ENCODE measurements around the gene MAP3K12.

The MAP3K12 gene

DNA sequence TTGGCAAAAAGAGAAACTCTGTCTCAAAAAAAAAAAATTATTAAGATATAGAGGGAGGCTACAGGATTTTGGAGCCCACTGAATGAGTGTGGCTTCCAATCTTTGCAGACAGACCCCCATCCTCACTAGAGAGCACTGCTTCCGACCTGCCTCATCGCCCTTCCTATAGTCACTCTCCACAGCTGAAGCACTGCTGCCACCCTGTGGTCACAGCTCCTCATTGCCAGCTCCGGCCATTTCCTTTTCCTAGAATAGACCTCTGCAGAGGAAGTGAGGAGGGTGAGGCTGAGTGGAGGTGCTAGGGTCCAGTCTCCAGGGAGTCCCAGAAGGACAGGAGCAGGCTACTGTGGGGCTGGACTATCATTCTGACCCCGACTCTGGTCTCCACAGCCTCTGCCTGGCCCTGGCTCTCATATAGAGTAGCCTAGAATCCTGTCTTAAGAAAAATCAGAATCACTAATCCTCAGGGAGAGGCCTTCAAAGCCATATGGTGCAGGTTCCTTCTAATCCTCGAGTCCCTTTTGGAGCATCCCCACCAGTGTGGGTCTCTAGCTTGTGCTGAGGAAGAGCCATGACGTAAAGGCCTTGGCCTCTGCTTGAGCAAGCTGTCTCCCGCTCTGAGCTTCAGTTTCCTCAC, 9.4 kb upstream of the MAP3K12 start:
- peak; percentile 93 for DNase-seq (ENCODE audit: low spot score)

- no peak for DNase-seq (ENCODE audit: low spot score)
These were observed 8.3 kb upstream of the MAP3K12 start for GRCh38 chr12:53507603-53507885.

DNA sequence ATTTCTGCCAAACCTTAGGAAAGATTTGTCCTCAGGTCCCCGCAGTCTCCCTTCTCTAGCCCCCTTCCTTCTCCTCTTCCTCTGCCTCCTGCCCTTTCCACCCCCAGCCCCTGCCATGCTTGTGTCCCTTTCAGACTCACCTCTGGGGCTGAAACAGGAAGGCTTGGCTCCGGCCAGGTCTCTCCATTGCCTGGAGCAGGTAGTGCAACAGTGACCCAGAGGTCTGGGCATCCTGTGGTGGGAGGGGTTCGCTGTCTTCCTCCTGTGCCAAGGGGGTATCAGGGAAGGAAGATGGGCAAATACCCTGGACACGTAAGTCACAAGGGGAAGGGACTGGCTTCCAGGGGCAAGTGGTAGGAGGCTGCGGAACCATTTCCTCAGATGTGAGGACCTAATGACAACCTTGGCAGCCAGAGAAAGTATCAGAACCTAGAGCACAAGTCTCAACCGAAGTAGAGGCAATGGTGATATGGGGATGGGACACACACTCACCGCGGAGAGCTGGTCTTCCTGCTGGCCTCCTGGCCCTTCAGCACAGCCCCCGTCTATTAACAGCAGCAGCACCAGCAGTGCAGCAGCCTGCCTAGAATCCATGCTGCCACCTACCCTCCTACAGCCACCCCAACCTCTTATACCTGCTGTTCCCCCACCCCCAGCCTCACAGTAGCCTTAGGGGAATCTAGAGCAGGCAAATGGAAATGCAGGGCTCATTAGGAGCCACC, 7.8 kb upstream of the MAP3K12 start, which contains the start of gene NPFF:
NPFF (minus strand) TSS at position 604 of the 722 bp plus-strand sequence; CDS start at position 594, 10 bp downstream.
- no peak for DNase-seq (ENCODE audit: low spot score)

- no peak for DNase-seq (ENCODE audit: low spot score)
These were observed 7.2 kb upstream of the MAP3K12 start for GRCh38 chr12:53506450-53506785.

- no peak for DNase-seq (ENCODE audit: low spot score)
These were observed 6.5 kb upstream of the MAP3K12 start for GRCh38 chr12:53505555-53506449.

DNA sequence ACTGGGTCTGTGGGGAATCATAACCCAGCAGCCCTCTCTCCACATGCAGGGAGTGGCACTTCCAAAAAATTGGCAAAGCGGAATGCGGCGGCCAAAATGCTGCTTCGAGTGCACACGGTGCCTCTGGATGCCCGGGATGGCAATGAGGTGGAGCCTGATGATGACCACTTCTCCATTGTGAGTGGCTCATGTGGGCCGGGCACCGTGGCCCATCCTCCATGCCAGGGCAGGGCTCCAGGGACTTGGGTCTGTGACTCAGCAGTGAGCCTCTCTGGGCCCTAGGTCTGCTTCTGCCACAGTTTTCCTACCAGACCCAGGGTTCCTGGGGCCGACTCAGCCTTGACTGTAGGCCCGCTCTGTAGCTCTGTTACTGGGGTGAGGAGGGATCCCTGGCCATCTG, 5.8 kb upstream of the MAP3K12 start:
- no peak for DNase-seq (ENCODE audit: low spot score)

GRCh38 chr12:53504004-53504920, 5.0 kb upstream of the MAP3K12 start:
- no peak for DNase-seq (ENCODE audit: low spot score)

DNA sequence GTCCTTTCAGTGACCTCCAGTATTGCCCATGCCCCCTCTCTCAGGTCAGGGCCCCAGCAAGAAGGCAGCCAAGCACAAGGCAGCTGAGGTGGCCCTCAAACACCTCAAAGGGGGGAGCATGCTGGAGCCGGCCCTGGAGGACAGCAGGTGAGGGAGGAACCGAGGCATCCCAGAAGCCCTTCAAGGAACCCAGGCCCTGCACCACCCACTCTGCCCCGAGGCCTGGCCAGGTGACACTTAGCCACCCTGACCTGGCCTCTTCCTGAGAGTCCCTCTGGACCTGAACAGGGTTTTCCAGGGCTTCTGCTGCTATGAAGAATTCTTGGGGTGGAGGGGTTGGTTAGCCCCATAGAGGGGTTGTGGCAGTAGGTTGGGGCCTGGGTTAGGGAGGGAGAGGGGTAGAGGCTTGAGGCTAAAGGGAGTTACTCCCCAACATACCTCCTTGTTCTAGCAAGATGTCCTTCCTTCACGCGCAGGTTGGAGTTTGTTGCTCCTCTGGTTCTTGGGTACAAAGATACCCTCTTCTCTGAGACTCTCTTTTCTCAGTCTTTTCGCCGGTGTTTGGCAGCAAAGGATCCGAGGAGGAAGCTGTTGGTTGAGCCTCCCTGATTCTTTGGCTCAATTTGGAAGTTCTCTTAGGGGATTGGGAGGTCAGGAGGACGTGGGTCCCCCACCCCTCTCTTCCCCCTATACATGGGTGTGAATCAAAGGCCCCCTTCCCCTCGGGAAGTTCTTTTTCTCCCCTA, 3.9 kb upstream of the MAP3K12 start:
- DNase-seq (ENCODE audit: low spot score) = no peak

DNA sequence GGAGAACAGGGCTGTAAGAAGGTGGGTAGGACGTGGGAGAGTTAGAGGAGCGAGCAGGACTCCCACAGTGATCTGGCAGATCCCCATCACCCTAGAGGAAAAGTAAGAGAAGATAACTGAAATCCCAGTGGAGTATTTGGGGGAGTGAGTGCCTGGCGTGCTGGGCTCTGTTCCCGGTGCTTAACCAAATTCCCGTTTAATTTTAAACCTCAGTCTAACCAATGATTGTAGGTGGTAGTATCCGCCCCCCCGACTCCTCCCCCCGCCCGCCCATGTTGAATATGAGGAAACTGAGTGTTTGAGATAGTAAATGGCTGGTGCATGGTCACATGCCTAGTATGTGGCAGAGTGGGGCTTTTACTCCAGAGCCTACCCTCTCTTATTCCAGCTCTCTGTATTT, 3.1 kb upstream of the MAP3K12 start:
- no peak for DNase-seq (ENCODE audit: low spot score)

DNA sequence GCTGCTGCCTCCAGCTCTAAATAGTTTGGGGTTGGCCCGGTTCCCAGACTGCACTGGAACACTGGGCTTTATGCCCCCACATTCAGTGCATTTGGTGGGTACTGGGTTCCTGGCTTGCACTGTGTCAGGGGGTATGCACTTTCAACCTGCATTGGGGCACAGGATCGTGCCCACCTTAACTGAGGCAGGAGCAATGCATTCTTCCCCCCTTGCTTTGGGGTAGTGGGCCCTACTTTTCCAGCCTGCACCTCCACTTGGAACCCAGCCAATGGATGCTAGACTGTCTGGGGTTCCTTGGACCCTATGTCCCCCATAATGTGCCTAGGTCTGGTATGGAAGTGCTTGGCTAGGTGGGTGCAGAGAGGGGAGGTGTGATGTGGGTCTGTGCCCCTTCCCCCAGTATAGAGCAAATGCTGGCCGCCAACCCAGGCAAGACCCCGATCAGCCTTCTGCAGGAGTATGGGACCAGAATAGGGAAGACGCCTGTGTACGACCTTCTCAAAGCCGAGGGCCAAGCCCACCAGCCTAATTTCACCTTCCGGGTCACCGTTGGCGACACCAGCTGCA, 2.4 kb upstream of the MAP3K12 start:
- no peak for DNase-seq (ENCODE audit: low spot score)

DNA sequence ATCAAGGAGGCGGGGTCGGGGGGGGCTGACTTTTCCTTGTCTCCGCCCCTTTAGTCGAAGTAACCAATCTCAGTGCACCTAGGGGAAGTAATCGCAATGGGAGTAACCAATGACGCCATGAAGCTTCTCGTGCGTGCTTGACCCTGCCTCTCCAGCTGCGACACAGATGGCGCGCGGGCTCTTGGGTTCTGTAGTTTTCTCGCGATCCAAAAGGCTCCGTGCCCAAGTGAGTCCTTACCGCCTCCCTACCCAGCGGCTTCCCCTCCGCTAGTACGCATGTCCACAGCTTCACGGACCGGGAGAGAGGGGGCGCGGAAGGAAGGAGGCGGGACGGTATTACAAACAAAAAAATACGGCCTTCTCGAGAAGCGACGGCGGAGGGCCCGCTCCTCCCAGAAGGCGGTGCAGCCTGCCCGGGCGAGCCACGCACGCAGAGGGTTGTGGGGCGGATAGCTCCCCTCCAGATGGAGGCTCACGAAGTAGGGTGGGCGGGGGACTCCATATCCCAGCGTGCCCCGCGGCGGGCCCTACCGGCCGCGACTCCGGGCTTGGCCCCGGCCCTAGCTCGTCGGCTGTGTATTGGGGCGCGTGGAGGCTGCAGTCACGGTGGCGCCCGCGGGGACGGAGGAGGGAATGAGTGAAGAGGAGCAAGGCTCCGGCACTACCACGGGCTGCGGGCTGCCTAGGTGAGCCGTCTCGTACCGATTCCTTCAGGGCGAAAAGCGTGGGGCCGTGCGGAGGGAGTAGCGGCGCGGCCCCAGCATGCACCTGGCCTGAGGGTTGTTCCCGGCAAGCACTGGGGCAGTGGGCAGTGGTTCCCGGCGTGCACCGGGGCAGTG, 1.7 kb upstream of the MAP3K12 start, which contains the start of gene TARBP2:
TARBP2 (plus strand) TSS at position 508 of the 839 bp plus-strand sequence; CDS start at position 634, 126 bp downstream.
- peak; percentile 100 for DNase-seq (ENCODE audit: low spot score)

GRCh38 chr12:53500142-53500775, 1.0 kb upstream of the MAP3K12 start:
- peak; percentile 52 for DNase-seq (ENCODE audit: low spot score)

DNA sequence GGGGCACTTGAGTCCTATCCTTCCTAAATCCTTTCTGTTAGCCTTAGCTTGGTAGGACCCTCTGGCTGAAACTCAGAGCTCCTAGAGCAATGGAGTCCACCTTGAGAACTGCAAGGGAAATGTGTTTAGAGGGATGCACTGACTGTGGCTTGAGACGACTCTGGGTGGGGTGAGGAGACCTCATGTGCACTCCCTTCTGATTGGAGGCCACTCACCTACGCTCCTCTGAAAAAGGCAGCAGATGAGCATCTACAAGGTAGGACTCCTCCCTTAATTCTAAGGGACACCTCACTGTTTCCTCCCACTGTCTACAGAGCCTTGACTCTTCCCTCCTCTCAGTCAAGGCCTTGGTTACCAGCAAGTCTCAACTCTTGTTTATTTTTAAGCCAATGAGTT, 1.0 kb downstream of the MAP3K12 start:
- no peak for DNase-seq (ENCODE audit: low spot score)

DNA sequence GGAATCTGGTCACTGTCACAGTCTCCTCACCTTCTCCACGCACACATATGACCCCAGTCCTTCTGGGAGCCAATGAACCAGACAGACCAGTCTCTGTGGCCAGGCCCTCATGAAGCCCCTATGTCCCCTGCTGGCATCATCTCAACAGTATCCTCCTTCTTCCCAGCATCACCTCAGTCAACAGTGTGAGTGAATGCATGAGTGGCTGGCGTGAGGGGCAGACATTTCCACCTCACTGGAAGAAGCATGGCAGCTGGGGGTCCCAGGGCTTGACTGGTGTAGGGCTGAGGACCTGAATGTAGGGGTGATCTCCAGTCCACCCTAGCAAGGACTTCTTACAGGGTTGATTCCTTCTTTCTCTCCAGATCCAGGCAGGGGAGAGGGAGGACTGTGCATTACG, 1.8 kb downstream of the MAP3K12 start:
- no peak for DNase-seq (ENCODE audit: low spot score)

GRCh38 chr12:53496752-53497032, 2.6 kb downstream of the MAP3K12 start:
- no peak for DNase-seq (ENCODE audit: low spot score)

- DNase-seq (ENCODE audit: low spot score) = peak; percentile 64
These were observed 3.1 kb downstream of the MAP3K12 start for GRCh38 chr12:53495903-53496751.

DNA sequence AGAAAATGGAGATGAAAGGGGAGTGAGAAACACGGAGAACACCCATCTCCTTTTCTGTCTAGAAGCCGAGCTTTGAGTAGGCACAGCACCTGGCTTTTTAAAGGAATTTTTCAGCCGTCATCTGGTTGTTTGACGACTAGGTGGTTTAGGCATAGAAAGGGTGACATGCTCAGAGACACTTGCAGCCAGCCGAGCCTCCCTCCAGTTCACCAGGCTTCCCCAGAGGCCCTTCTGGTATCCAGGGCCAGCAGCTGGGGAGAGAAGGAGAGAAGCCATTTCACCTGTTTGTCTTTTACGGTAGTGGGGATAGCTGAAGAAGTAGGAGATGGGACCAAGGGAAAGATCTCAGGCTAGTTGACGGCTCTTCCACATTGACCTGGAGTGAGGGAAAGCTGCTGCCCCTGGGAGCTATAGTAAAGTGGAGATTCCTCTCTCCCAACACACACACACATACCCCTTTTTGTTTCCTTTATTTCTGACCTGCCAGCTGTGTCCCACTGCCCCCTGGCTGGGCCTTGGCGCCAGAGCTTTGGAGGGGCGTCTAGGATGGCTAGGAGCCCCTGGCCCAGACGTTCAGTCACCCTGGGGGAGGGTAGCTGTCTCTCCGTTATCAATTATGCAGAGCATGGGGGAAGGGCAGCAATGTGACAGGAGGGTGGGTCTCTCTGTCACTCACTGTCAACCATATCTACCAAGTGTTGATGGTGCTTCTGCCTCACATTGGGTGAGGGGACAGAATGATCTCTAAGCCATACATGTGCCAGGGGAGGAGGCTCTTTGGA, 5.5 kb downstream of the MAP3K12 start:
- no peak for DNase-seq (ENCODE audit: low spot score)

Data from Ammon's horn (tissue), 1 donor.